Lower lobe of right lung (tissue), 2 donors: ENCODE measurements around the gene PACSIN2. TPM values are rescaled to one million over a fixed set of nuclear protein-coding genes. Genes with fewer than 3 reads are reported as not detected.

Experiments
- ATAC-seq, 2 donors: fragments of 200-7000 bp; cut with Tn5 transposase; one replicate each; pipeline ENCODE4 v1.9.1; 2020 to 2022; ENCODE audit warnings: mild to moderate bottlenecking in 2 of 2, moderate library complexity in 2 of 2
- DNase-seq: peaks from one replicate; pipeline ENCODE4 v3.0.0-alpha.2; 2020
- H3K27ac ChIP-seq: fragments of 200-600 bp; one replicate; pipeline ENCODE4 v1.8.0; 2022
- H3K27me3 ChIP-seq: fragments of 200-600 bp; one replicate; pipeline ENCODE4 v1.8.0; 2022; ENCODE audit warnings: low read depth
- H3K36me3 ChIP-seq: fragments of 200-600 bp; one replicate; pipeline ENCODE4 v1.8.0; 2022; ENCODE audit warnings: mild to moderate bottlenecking
- H3K4me1 ChIP-seq: fragments of 200-600 bp; one replicate; pipeline ENCODE4 v1.8.0; 2022
- H3K4me3 ChIP-seq: fragments of 200-600 bp; one replicate; pipeline ENCODE4 v1.8.0; 2022; ENCODE audit warnings: mild to moderate bottlenecking
- H3K9me3 ChIP-seq: fragments of 200-600 bp; one replicate; pipeline ENCODE4 v1.8.0; 2022
- intact Hi-C: fragments of 100-400 bp; cut with DNase I; formaldehyde crosslinking; loops from one replicate; pipeline ENCODE4 v1.11.0; 2022
- total RNA-seq: library from RNA; stranded (reverse); fragmentation: NEBNext Ultra II Directional; extraction: Animal tissue kit (Norgen Biotek cat#: 25700); gene quantifications from one replicate; pipeline ENCODE4 v1.2.1, GENCODE V29; 2021
- TF ChIP-seq, protein P1 (sequence below): fragments of 200-600 bp; IDR thresholded peaks from one replicate; pipeline ENCODE4 v1.8.0; 2022; ENCODE audit warnings: antibody characterized with exemption, mild to moderate bottlenecking
- donor health status: DM: no; HTN: yes; CAD: no; lungs with severe emphysema.

Gene PACSIN2
- total RNA-seq, 1 donor from 2014 or later, result 104 TPM

DNA sequence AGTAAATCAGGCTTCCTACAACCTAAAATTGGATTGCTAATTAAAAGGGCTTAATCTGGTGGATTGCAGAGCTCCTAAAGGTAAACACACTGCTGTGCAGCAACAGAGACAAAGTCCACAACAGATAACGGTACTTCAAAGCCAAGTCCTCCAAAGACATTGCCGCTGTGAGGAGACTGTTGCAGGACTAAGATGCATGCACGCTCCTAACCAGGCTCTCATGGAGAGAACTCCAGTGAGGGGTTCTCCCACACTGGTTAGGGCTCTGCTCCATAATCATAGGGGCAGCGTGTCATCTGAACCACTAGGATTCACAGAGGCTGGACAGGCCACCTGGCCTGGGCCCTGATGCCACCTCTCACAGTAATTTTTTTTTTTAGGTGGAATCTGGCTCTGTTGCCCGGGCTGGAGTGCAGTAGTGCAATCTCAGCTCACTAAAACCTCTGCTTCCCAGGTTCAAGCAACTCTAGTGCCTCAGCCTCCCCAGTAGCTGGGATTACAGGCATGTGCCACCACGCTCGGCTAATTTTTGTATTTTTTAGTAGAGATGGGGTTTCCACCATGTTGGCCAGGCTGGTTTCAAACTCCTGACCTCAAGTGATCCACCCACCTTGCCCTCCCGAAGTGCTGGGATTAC, 101.0 kb downstream of the PACSIN2 start:
- no peaks in the 10 kb centered on the region for H3K27me3 ChIP-seq
- intact Hi-C loops, result no loop called here
- H3K4me3 ChIP-seq, result no peak overlapping the region
- TF ChIP-seq, protein P1, sequence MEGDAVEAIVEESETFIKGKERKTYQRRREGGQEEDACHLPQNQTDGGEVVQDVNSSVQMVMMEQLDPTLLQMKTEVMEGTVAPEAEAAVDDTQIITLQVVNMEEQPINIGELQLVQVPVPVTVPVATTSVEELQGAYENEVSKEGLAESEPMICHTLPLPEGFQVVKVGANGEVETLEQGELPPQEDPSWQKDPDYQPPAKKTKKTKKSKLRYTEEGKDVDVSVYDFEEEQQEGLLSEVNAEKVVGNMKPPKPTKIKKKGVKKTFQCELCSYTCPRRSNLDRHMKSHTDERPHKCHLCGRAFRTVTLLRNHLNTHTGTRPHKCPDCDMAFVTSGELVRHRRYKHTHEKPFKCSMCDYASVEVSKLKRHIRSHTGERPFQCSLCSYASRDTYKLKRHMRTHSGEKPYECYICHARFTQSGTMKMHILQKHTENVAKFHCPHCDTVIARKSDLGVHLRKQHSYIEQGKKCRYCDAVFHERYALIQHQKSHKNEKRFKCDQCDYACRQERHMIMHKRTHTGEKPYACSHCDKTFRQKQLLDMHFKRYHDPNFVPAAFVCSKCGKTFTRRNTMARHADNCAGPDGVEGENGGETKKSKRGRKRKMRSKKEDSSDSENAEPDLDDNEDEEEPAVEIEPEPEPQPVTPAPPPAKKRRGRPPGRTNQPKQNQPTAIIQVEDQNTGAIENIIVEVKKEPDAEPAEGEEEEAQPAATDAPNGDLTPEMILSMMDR, result no peak
- ATAC-seq, result no peak
- DNase-seq, result no peak
- H3K4me1 ChIP-seq, result peaks cover 37% of the 10 kb centered on the region
- no peak overlapping the region for H3K27ac ChIP-seq
- H3K36me3 ChIP-seq, result peaks cover 24% of the 10 kb centered on the region
- no peaks in the 10 kb centered on the region for H3K9me3 ChIP-seq

DNA sequence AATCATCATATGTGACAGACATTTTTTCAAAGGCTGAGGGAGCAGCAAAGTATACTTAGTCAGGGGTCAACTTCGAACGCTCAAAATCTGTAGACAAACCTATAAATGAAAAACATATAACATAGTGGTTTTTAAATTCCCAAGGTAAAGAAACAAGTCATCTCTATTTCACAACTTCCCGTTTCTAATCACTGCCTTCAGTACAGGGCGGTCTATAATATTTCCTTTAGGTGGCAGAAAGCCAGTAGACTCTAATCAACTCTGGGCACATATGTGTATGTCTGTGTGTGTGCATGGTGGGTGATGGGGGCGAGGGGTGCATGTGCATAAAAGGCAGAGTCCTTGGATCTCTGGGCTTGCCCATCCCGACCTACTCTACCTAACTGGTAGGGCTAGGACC, 102.9 kb downstream of the PACSIN2 start:
- no peak for DNase-seq
- intact Hi-C loops, result no loop called here
- Histone ChIP-seq H3K4me1 (peaks cover 49% of the 10 kb centered on the region), H3K27ac (no peak overlapping the region), H3K9me3 (no peaks in the 10 kb centered on the region), H3K36me3 (peaks cover 35% of the 10 kb centered on the region), H3K4me3 (no peak overlapping the region), H3K27me3 (no peaks in the 10 kb centered on the region)
- ATAC-seq, result peak in 1 of 2 donors; percentile 22
- TF ChIP-seq, protein P1, result no peak

DNA sequence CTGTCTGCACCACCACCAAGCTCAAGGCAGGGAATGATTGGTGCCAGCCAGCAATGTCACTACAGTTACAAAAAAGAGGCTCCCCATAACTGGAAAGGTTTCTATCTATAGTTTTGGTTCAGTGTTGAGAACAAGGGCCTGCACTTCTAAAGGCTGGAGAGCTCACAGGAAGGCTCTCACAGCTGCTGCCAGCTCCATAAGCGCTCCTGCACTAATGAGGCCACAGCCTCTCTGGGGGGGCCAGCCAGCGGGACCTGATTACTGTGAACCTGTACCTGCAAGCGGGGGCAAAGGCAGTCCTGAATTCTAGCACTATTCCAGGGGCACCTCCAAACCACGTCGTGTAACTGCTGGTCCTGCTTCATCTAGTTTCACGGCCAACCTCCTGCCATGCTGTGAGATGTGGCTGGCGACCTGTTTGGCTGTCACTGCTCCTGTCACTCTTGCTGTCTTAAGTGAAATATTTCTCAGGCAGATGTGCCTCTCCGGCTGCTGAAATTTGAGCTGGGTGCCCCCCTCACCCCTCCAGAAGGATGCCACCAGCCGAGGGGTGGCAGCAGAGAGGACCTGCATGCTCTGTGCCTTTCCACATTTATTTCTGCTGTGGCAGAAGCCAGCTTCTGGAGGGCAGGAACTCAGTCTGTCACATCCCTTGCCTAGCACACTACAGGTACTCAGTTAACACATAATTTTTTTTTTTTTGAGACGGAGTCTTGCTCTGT, 104.6 kb downstream of the PACSIN2 start:
- H3K27ac ChIP-seq, result no peak overlapping the region
- intact Hi-C loops, result no loop called here
- H3K4me3 ChIP-seq, result no peak overlapping the region
- DNase-seq (peak; percentile 25), ATAC-seq (no peak)
- H3K4me1 ChIP-seq, result peaks cover 66% of the 10 kb centered on the region
- TF ChIP-seq, protein P1, result no peak
- H3K27me3 ChIP-seq, result no peaks in the 10 kb centered on the region
- no peaks in the 10 kb centered on the region for H3K9me3 ChIP-seq
- peaks cover 39% of the 10 kb centered on the region for H3K36me3 ChIP-seq

DNA sequence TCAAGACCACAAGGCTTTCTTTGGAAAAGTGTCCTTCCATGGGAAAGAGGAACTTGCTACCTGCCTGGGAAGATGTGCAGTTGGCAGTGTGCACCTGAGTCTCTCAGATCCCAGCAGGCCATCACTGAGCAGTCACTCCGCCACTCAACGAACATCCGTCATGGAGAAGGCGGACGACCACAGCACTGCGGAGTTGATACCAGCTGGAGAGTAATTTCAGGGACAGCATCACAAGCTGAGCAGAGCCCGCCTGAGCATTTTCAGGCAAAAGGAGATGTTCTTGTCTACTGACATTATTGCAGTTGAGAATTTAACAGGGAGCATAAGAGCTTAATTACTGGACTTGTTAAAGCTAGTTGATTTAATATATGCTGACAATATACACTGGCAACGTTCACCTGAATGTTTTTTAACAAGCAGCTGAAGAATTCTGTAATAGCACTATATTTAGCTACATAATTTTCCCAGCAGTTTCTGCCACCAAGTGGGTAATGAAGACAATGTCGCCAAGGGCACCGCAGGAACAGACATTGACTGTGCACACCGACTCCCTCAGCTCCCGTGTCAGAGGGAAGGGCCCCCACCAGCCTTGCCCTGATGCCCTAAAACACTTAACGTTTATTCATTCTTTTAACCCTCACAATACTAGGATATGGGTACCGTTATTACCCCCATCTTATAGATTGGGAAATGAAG, 105.4 kb downstream of the PACSIN2 start:
- no peak for ATAC-seq
- no peak overlapping the region for H3K4me3 ChIP-seq
- TF ChIP-seq, protein P1, result no peak
- no peaks in the 10 kb centered on the region for H3K9me3 ChIP-seq
- H3K36me3 ChIP-seq, result peaks cover 39% of the 10 kb centered on the region
- H3K27me3 ChIP-seq, result no peaks in the 10 kb centered on the region
- peak; percentile 39 for DNase-seq
- H3K27ac ChIP-seq, result no peak overlapping the region
- H3K4me1 ChIP-seq, result peaks cover 74% of the 10 kb centered on the region
- intact Hi-C loops, result no loop called here

DNA sequence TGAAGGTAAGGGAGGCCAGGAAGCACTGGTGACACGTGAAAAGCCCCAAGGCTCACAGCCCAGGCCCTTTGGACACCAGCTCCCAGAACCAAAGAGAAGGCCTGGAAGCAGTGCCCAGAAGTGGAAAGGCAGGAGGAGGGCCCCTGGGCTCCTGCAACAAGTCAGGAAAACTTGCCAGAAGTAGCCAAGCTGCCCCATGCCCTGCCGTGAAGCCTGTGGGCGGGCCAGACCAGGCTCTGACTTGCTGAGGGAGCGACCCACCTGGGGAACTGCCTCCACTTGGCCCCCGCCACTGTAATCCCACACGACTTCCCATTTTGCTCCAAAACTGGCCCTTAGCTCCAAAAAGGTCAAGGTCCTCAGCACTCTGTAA, 106.6 kb downstream of the PACSIN2 start:
- peaks cover 39% of the 10 kb centered on the region for H3K36me3 ChIP-seq
- no peak overlapping the region for H3K4me3 ChIP-seq
- no peaks in the 10 kb centered on the region for H3K27me3 ChIP-seq
- peak overlapping the region; percentile 68 for H3K27ac ChIP-seq
- TF ChIP-seq, protein P1, result no peak
- peaks cover 77% of the 10 kb centered on the region for H3K4me1 ChIP-seq
- peak; percentile 33 for DNase-seq
- intact Hi-C loops, result no loop called here
- ATAC-seq, result no peak
- H3K9me3 ChIP-seq, result no peaks in the 10 kb centered on the region
